Panc1 (cell line): ENCODE data around the gene RPH3AL. TPM values are rescaled to one million over a fixed set of nuclear protein-coding genes. Genes with fewer than 3 reads are reported as not detected.

Source experiments
- ATAC-seq: fragments of 200-7000 bp; cut with Tn5 transposase; 2 replicates; pipeline ENCODE4 v1.9.1; 2020; ENCODE audit warnings: mild to moderate bottlenecking, moderate library complexity
- BruUV-seq: library from RNA; stranded (reverse); fragments of 400-500 nt; replicated peaks from 2 replicates; lab custom pipeline; 2021; lab: Mats Ljungman, UMichigan
- CTCF ChIA-PET: fragments of 300-600 bp; sonication (Branson Sonifier 250); formaldehyde crosslinking; loops from one replicate; lab custom pipeline; 2022; ENCODE audit warnings: antibody characterized with exemption; lab: Charles Lee
- POLR2A ChIA-PET: fragments of 300-600 bp; sonication (Branson Sonifier 250); formaldehyde crosslinking; loops from one replicate; lab custom pipeline; 2022; ENCODE audit warnings: antibody characterized with exemption; lab: Charles Lee
- DNase-seq: peaks from one replicate; pipeline ENCODE4 v3.0.0-alpha.2; 2010; ENCODE audit warnings: low read depth, low spot score
- H3K27ac ChIP-seq: 2 replicates; pipeline ENCODE4 v1.5.1; 2011; ENCODE audit warnings: mild to moderate bottlenecking, low read length, inconsistent platforms
- H3K27me3 ChIP-seq: fragments of 200-500 bp; sonication (Bioruptor generic); 2 replicates; pipeline ENCODE4 v1.6.0; 2014; ENCODE audit warnings: low read length, inconsistent platforms; ENCODE audit not compliant: control insufficient read depth, insufficient read depth
- H3K36me3 ChIP-seq: fragments of 200-500 bp; sonication (Bioruptor generic); 2 replicates; pipeline ENCODE4 v1.5.1; 2014; ENCODE audit warnings: inconsistent platforms, mild to moderate bottlenecking, low read length, moderate library complexity; ENCODE audit not compliant: control insufficient read depth, insufficient read depth
- H3K4me1 ChIP-seq: 2 replicates; pipeline ENCODE4 v1.5.1; 2011; ENCODE audit warnings: inconsistent platforms, mild to moderate bottlenecking, low read length, moderate library complexity; ENCODE audit not compliant: control insufficient read depth, insufficient read depth
- H3K4me3 ChIP-seq, 2 experiments: 2 replicates each; pipeline ENCODE4 v1.5.1; 2011 to 2012; ENCODE audit warnings: low read depth in 2 of 2, low read length in 2 of 2, mild to moderate bottlenecking in 2 of 2, inconsistent platforms in 1 of 2, moderate library complexity in 1 of 2
- H3K9me3 ChIP-seq: fragments of 200-500 bp; sonication (Bioruptor generic); 2 replicates; pipeline ENCODE4 v1.5.1; 2014; ENCODE audit warnings: low read depth, mild to moderate bottlenecking, inconsistent platforms, low read length, moderate library complexity; ENCODE audit not compliant: control insufficient read depth, insufficient read depth
- CTCF ChIP-seq: fragments of 450-650 bp; IDR thresholded peaks from 2 replicates; pipeline ENCODE4 v1.5.1; 2017; ENCODE audit warnings: mild to moderate bottlenecking
- POLR2AphosphoS5 ChIP-seq: IDR thresholded peaks from 2 replicates; pipeline ENCODE4 v1.6.1; 2012; ENCODE audit warnings: mild to moderate bottlenecking, low read depth, low read length, moderate library complexity
- REST ChIP-seq, 2 experiments: IDR thresholded peaks; 2 replicates each; pipeline ENCODE4 v1.6.1; 2011 to 2012; ENCODE audit warnings: low read depth in 2 of 2, control low read depth in 1 of 2, low read length in 1 of 2, mild to moderate bottlenecking in 1 of 2, moderate library complexity in 1 of 2; ENCODE audit not compliant: insufficient read depth in 1 of 2
- SIN3A ChIP-seq: IDR thresholded peaks from 2 replicates; pipeline ENCODE4 v1.6.1; 2012; ENCODE audit warnings: low read depth, mild to moderate bottlenecking, low read length, moderate library complexity, borderline replicate concordance; ENCODE audit not compliant: insufficient read depth
- TCF7L2 ChIP-seq: IDR thresholded peaks from 2 replicates; pipeline ENCODE4 v1.6.1; 2011; ENCODE audit warnings: mild to moderate bottlenecking, low read depth, low read length, inconsistent platforms
- in situ Hi-C: cut with HindIII; loops from 2 replicates; pipeline ENCODE4 v1.10.0; 2016; ENCODE audit warnings: low sequenced_read_pairs, low pct_unique_long_range_greater_than_20kb
- intact Hi-C: fragments of 100-400 bp; cut with micrococcal nuclease; formaldehyde crosslinking; loops from one replicate; pipeline ENCODE4 v1.10.0; 2022; ENCODE audit not compliant: unreplicated experiment
- total RNA-seq: library from RNA; stranded (reverse); gene quantifications from one replicate; pipeline ENCODE4 v1.2.1, GENCODE V29; 2021; ENCODE audit not compliant: unreplicated experiment

RPH3AL gene
- total RNA-seq, 1 experiment from 2014 or later: 2.2 TPM

- ATAC-seq (peak; percentile 89), DNase-seq (no peak)
- Histone ChIP-seq H3K4me1 (no peaks in the 10 kb centered on the region), H3K36me3 (no peaks in the 10 kb centered on the region), H3K9me3 (no peaks in the 10 kb centered on the region), H3K27ac (no peak overlapping the region), H3K27me3 (no peaks in the 10 kb centered on the region), H3K4me3 (peak overlapping the region; percentile 21 to 23; a peak in 3 of 4 replicates)
- intact Hi-C loops: no loop called here
- POLR2A ChIA-PET: no interaction called here
- CTCF ChIA-PET: interaction anchor here (0.6 kb wide), 1 partner anchor 73 kb away, joined by 4 read pairs; no protein-coding TSS in a partner anchor
- TF ChIP-seq REST (IDR thresholded peaks at IDR 0.05; ENCODE audit: insufficient read depth in 1 of 2, low read depth in 2 of 2, low read length in 1 of 2) (no peak), CTCF (peak; percentile 92)
- no TSS peak for BruUV-seq
- in situ Hi-C loops: no loop called here
Measured at GRCh38 chr17:386141-386876, 33.7 kb upstream of the RPH3AL start.

- Histone ChIP-seq H3K27ac (no peak overlapping the region), H3K27me3 (no peaks in the 10 kb centered on the region), H3K36me3 (no peaks in the 10 kb centered on the region), H3K4me1 (no peaks in the 10 kb centered on the region), H3K9me3 (no peaks in the 10 kb centered on the region), H3K4me3 (peak overlapping the region in 1 of 2 experiments; percentile 21; a peak in 2 of 4 replicates)
- in situ Hi-C loops: no loop called here
- peak; percentile 77 for ATAC-seq
- intact Hi-C loops: no loop called here
- BruUV-seq: no TSS peak
- ChIA-PET CTCF (no interaction called here), POLR2A (no interaction called here)
- no peak for DNase-seq
- TF ChIP-seq POLR2AphosphoS5 (no peak), REST (IDR thresholded peaks at IDR 0.05; ENCODE audit: insufficient read depth in 1 of 2, low read depth in 2 of 2, low read length in 1 of 2) (no peak), SIN3A (no peak), TCF7L2 (no peak), CTCF (no peak)
Measured at GRCh38 chr17:385836-386140, 33.2 kb upstream of the RPH3AL start.
